NOMO-1 treated with DMSO at 0.1 percent for 48 hours (cell line): ENCODE measurements around the gene WWC1.

Experiments used
- DNase-seq: peaks from one replicate; lab custom pipeline; 2025; ENCODE audit not compliant: unreplicated experiment; lab: John Stamatoyannopoulos, UW

The WWC1 gene

DNA sequence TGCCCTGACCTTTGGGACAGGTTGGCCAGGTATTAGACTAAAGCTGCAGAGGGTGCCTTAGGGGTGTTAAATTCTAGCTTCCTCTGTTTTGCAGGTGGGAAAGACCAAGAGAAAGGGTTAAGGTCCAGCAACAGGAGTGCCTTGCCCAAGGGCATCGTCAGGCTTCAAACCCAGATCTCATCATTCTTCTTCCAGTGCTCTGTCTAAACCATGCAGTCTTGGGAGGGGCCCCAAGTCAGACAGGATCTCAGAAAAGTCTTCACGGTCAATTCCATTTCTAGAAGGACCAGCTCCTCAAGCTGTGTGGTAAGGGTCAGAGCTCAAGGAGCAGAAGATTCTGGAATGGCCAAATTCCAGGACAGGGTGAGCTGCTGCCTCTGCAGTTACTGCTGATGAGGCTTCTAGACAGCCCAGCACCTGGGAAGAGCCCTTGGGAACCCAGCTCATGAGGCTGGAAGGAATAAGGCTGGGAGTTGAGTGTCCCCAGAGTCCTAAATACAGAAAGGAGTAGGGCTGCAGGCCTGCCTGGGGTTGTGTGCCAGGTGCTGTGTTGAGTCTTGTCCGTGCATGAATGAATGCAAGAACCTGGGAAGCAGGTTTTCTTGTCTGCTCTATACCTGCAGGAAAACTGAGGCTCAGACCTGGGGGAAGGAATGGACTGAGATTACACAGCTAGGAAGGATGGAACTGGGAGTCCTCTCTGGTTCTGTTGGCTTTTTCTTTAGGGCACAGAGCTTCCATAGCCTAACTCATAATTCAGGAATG is 69.3 kb downstream of the WWC1 start:
- no peak for DNase-seq

- no peak for DNase-seq
These were observed 70.8 kb downstream of the WWC1 start for GRCh38 chr5:168362097-168362885.

- DNase-seq, result no peak
These were observed 72.8 kb downstream of the WWC1 start for GRCh38 chr5:168364151-168364661.

GRCh38 chr5:168364750-168365550 is 73.5 kb downstream of the WWC1 start:
- DNase-seq, result no peak

- DNase-seq, result no peak
These were observed 74.2 kb downstream of the WWC1 start for GRCh38 chr5:168365581-168366081.

GRCh38 chr5:168366116-168366515 is 74.7 kb downstream of the WWC1 start:
- no peak for DNase-seq

DNA sequence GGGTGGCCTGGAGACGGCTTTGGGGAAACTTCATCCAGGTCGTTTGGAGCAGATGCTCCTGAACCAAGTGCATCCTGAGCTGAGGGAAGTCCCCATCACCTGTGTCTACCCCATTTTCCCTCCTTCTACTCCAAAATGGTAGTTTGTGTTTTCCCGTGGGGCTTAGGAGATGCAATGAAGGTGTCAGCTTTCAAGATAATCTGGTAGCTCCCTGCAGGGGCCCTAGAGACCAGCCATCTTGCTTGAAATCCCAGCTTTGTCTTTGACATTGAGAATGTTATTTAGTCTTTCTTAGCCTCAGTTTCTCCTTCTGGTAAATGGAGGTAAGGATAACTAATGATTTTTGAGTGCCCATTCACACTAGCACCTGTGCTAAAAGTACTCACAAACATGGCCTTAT is 77.4 kb downstream of the WWC1 start:
- no peak for DNase-seq

- DNase-seq, result no peak
These were observed 79.4 kb downstream of the WWC1 start for GRCh38 chr5:168370831-168371230.

DNA sequence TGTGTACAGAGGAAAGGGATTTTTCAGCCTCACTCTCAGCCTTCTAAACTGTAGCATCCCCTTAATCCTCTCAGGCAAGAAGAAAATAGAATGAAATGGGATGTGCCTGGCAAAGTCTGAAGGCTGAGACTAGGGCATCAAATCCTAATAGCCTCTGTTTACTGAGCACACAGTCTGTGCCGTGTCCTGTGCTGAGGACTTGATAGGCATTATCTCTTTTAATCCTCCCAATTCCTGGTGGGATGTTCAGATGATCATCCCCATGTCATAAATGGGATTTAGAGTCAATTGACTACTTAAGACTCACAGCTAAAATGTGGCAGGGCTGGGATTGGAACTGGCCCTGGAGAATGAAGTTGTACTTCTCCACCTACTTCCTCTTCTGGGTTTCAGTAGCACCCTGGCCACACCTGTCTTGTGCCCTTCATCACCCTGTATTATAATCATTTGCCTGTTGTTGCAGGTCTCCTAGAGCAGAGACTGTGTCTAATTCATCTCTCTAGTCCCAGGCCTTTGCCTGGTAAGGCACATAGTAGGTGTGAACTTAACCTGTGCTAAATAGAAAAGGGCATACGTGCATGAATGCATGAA is 81.0 kb downstream of the WWC1 start:
- DNase-seq, result no peak

- no peak for DNase-seq
These were observed 83.1 kb downstream of the WWC1 start for GRCh38 chr5:168374532-168374931.

- DNase-seq, result no peak
These were observed 83.8 kb downstream of the WWC1 start for GRCh38 chr5:168375214-168375613.

DNA sequence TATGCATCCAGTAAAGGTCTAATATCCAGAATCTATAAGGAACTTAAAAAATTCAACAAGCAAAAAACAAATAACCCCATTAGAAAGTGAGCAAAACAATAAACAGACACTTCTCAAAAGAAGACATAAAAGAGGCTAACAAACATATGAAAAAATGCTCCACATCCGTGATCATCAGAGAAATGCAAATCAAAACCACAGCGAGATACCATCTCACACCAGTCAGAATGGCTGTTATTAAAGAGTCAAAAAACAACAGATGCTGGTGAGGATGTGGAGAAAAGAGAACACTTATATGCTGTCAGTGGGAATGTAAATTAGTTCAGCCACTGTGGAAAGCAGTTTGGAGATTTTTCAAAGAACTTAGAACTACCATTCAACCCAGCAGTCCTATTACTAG is 86.1 kb downstream of the WWC1 start:
- no peak for DNase-seq

DNA sequence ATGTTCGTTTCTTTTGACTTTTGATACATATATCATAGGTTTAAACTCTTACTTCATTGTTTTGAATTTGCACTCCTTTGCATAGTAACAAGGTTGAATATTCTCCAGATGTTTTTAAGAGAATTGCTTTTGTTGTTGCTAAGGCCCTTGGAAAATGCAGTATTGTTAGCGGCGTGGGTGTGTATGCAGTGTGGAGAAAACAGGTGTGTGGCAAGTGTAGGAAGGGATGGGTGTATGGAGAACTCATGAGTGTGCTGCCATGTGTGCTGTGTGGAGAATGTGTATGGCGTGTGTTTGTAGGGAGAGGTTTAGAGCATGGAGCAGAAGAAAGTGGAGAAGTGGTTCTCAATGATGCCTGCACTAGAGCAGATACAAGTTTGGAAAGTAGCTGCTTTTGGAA is 87.3 kb downstream of the WWC1 start:
- no peak for DNase-seq

GRCh38 chr5:168382421-168382820 is 91.0 kb downstream of the WWC1 start:
- no peak for DNase-seq

DNA sequence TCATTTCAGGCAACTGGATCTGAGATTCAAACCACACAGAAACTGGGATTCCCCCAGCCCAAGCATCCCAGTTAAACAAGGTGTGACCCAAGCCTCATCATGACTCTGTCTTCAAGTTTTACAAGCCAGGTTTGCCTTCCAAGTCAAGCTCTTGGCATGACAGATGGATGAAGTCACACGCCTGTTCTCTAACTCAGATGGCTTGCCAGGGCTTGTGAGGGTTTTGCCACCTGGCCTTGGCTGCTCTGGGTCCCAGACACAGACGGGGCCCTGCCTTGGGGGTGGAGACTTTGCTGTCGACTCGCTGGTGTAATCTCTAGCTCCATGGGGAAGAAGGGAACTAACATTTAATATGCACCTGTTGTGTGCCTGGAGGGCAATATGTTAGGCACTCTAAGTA is 99.0 kb downstream of the WWC1 start:
- DNase-seq, result no peak

DNA sequence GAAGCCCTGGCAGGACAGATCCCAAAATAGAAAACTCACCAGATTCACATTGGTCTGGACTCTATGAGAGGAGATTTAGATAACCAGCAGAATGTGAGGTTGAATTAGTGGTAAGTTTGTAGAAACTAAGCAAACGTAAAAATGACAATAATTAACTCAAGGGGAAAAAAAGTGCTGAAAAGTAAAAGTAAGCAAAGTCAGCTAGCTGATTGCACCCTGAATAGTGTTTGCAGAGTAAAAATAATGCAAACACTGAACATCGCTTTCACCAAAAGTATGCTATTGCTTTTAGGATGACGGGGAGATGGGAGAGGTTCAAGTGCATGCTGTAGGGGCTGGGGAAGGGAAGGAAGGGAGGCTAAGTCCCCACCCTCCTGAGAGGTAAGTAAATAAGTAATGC is 102.3 kb downstream of the WWC1 start:
- no peak for DNase-seq

DNA sequence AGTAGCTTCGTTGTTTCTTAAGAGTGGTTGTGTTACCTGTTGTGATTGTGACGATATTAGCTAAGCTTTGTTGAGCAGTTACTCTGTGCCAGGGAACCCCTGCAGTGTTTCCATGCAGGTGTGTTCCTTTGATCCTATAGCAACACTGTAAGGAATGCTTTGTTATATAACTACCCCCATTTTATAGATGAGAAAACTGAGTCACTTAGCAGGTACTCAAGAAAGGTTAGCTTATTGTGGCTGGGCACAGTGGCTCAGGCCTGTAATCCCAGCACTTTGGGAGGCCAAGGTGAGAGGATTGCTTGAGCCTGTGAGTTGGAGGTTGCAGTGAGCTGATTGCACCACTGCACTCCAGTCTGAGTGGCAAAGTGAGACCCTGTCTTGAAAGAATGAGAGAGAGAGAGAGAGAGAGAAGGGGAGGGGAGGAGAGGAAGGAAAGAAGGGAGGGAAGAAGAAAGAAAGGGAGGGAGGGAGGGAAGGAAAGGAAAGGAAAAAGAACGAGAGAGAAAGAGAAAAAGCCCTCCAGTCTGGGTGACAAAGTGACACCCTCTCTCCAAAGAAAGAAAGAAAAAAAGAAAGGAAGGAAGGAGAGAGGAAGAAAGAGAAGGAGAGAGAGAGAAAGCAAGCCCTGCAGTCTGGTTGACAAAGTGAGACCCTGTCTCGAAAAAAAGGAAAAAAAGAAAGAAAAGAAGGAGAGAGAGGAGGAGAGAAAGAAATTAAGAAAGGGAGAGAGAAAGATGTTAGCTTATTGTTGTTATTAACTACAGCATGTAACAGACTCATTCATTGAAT is 109.2 kb downstream of the WWC1 start:
- no peak for DNase-seq

DNA sequence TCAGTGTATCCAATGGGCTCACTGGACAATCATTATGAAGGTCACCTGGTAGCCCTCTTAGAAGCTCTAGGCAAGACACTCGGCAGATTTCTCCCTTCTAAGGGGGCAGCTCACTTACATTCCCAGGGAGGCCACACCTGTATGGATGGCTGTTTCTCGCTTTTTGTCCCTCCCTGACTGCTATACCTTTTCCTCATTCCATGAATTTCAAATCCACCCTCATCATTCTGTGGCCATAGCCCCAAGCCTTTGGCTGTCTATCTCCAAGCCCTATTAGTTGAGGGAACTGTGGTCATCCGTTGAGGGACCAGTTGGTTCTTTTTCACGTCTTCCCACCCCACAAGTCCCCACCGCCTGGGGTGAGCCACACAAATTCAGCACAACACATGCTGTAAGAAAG is 109.8 kb downstream of the WWC1 start:
- DNase-seq, result no peak

GRCh38 chr5:168401880-168402279 is 110.4 kb downstream of the WWC1 start:
- DNase-seq, result no peak

- no peak for DNase-seq
These were observed 112.9 kb downstream of the WWC1 start for GRCh38 chr5:168404365-168404764.
